Muscle of leg (tissue), 11 donors: ENCODE results near the gene TANGO6. TPM values are rescaled to one million over a fixed set of nuclear protein-coding genes. Genes with fewer than 3 reads are reported as not detected.
A peak's percentile ranks its signal among the peaks of the same experiment; 100 is the strongest.
"Not testable (repeated sequence)": the region's sequence is repeated elsewhere in the genome, so short reads cannot be mapped to it uniquely, and the experiment has no call there.

Experiments used
- DNase-seq: peaks from one replicate; pipeline ENCODE4 v3.0.0; 2013
- H3K27ac ChIP-seq: one replicate; pipeline ENCODE4 v1.5.1; 2013; ENCODE audit warnings: mild to moderate bottlenecking, low read length, control low read depth
- H3K27me3 ChIP-seq: one replicate; pipeline ENCODE4 v1.6.1; 2013; ENCODE audit warnings: low read length; ENCODE audit not compliant: control insufficient read depth, insufficient read depth
- H3K36me3 ChIP-seq: one replicate; pipeline ENCODE4 v1.6.1; 2013; ENCODE audit warnings: low read length; ENCODE audit not compliant: control insufficient read depth, insufficient read depth
- H3K4me1 ChIP-seq: one replicate; pipeline ENCODE4 v1.6.1; 2013; ENCODE audit warnings: low read length; ENCODE audit not compliant: control insufficient read depth, insufficient read depth
- H3K4me3 ChIP-seq: one replicate; pipeline ENCODE4 v1.5.1; 2013; ENCODE audit warnings: low read length, control low read depth
- H3K9me3 ChIP-seq: replicated peaks from 2 replicates; pipeline ENCODE4 v1.6.1; 2013; ENCODE audit warnings: low read depth, low read length; ENCODE audit not compliant: control insufficient read depth
- WGBS: methylation state at CpG from one replicate; pipeline ENCODE4 v1.1.5; 2013; ENCODE audit warnings: missing lambda C conversion rate; ENCODE audit not compliant: insufficient coverage; 5-methylcytosine and 5-hydroxymethylcytosine counted together
- polyA plus RNA-seq, 8 donors: library from polyadenylated mRNA; unstranded; fragments of 120-200 nt; gene quantifications; one replicate each; pipeline versions ENCODE4 v1.2.1 to v1.2.3, GENCODE V29; 2013; ENCODE audit warnings: inconsistent platforms in 1 of 8, low replicate concordance in 1 of 8; ENCODE audit not compliant: insufficient read length in 8 of 8, insufficient read depth in 1 of 8
- total RNA-seq: library from RNA; stranded (reverse); fragments of 120-200 nt; gene quantifications from one replicate; pipeline ENCODE4 v1.2.4, GENCODE V29; 2013

Gene TANGO6
- total and polyA plus RNA-seq, 9 donors: 4.3 to 9.7 (median 5.4) TPM

GRCh38 chr16:69049146-69049545 is 205.8 kb downstream of the TANGO6 start:
- WGBS: 78% methylated on average over 1 of the region's 5 CpGs
- Histone ChIP-seq H3K4me3 (no peak overlapping the region), H3K27ac (no peak overlapping the region), H3K36me3 (no peaks in the 10 kb centered on the region), H3K4me1 (no peaks in the 10 kb centered on the region), H3K9me3 (no peaks in the 10 kb centered on the region), H3K27me3 (no peaks in the 10 kb centered on the region)
- no peak for DNase-seq

DNA sequence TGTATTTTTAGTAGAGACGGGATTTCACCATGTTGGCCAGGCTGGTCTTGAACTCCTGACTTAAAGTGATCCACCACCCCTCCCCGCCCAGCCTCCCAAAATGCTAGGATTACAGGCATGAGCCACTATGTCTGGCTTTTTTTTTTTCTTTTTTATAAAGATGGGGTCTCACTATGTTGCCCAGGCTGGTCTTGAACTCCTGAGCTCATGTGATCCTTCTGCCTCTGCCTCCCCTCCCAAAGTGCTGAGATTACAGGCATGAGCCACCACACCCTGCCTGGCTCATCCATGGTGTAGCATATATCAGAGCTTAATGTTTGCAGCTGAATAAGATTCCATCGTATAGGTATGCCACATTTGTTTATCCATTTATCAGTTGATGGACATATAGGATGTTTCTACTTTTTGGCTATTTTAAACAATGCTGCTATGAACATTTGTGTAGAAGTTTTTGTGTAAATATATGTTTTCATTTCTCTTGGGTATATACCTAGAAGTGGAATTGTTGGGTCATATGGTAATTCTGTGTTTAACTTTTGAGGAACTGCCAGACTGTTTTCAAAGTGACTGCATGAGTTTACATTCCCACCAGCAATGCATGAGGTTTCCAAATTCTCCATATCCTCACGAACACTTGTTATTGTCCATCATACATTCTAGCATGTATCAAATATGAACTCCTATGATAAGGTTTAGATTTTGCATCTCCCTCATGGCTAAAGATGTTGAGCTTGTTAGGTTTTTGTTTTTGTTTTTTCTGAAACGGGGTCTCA is 206.5 kb downstream of the TANGO6 start:
- Histone ChIP-seq H3K36me3 (no peaks in the 10 kb centered on the region), H3K27me3 (no peaks in the 10 kb centered on the region), H3K9me3 (no peaks in the 10 kb centered on the region), H3K4me1 (no peaks in the 10 kb centered on the region), H3K27ac (no peak overlapping the region), H3K4me3 (no peak overlapping the region)
- no CpG with 5 or more reads among the region's 5 CpGs for WGBS
- no peak for DNase-seq

DNA sequence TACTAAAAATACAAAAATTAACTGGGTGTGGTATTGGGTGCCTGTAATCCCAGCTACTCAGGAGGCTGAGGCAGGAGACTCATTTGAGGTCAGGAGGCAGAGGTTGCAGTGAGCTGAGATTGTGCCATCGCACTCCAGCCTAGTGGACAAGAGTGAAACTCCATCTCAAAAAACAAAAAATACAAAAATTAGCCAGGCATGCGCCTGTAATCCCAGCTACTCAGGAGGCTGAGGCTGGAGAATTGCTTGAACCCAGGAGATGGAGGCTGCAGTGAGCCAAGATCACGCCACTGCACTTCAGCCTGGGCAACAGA is 208.1 kb downstream of the TANGO6 start:
- not testable (repeated sequence) for H3K27ac ChIP-seq, H3K9me3 ChIP-seq, H3K4me1 ChIP-seq, H3K36me3 ChIP-seq, H3K4me3 ChIP-seq, DNase-seq, H3K27me3 ChIP-seq
- WGBS: no CpG with 5 or more reads among the region's 3 CpGs

GRCh38 chr16:69055008-69055407 is 211.7 kb downstream of the TANGO6 start:
- WGBS: no CpG with 5 or more reads among the region's 3 CpGs
- Histone ChIP-seq H3K27ac (no peak overlapping the region), H3K4me3 (no peak overlapping the region), H3K27me3 (no peaks in the 10 kb centered on the region), H3K36me3 (no peaks in the 10 kb centered on the region), H3K4me1 (no peaks in the 10 kb centered on the region), H3K9me3 (no peaks in the 10 kb centered on the region)
- no peak for DNase-seq

- DNase-seq: no peak
- H3K36me3 ChIP-seq: no peaks in the 10 kb centered on the region
- WGBS: no CpG with 5 or more reads among the region's 1 CpG
- no peaks in the 10 kb centered on the region for H3K9me3 ChIP-seq
- H3K4me1 ChIP-seq: no peaks in the 10 kb centered on the region
- H3K27ac ChIP-seq: no peak overlapping the region
- H3K27me3 ChIP-seq: no peaks in the 10 kb centered on the region
- no peak overlapping the region for H3K4me3 ChIP-seq
Observed at GRCh38 chr16:69055980-69056379, 212.6 kb downstream of the TANGO6 start.

GRCh38 chr16:69056421-69056820 is 213.1 kb downstream of the TANGO6 start:
- no peak for DNase-seq
- H3K9me3 ChIP-seq: no peaks in the 10 kb centered on the region
- no peak overlapping the region for H3K27ac ChIP-seq
- no peaks in the 10 kb centered on the region for H3K4me1 ChIP-seq
- no CpG with 5 or more reads among the region's 3 CpGs for WGBS
- H3K27me3 ChIP-seq: no peaks in the 10 kb centered on the region
- H3K36me3 ChIP-seq: no peaks in the 10 kb centered on the region
- H3K4me3 ChIP-seq: no peak overlapping the region

DNA sequence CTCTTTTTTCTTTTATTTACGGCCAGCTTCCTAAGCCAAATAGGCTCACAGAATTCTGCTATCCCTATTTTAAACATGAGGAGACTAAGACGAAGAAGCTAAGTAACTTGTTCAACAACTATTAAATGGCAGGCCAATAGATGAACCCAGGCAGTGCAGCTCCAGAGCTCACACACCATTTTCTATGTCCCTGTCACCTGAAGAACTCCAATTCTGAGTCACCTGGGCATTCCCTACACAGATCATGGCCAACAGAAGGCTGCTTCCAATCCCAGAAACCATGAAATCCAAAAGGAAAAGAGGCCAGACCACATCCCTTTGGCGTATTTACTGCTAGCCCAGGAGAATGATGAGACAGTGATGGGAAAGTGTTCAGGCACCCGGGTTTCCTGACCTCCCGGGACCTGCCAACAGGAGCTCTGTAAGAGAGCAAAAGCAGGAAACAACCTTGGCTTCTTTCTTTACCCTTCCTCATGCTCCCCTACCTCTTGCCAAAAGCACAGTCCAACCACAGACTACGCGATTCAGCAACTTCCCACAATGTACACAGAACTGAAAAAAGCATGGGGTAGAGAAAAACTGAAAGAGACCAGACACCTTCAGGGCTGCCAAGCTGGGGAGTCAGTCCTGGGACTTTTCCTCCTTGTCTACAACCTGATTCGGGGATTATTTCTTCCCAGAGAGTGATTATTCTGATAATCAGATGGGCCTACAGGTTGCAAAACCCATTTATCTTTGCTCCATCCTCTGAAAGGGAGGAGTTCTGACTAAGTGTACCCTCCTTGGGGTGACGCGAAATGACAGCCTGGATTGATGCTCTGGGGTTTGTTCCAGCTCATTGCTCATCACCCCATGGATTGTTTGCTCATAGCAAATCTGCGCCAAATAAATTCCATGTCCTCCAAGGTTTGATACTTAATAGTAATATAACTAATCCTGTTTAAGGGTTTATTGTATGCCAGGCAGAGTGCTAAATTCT is 214.4 kb downstream of the TANGO6 start:
- no peak overlapping the region for H3K4me3 ChIP-seq
- 8% methylated on average over 2 of the region's 11 CpGs for WGBS
- H3K9me3 ChIP-seq: no peaks in the 10 kb centered on the region
- no peak overlapping the region for H3K27ac ChIP-seq
- H3K36me3 ChIP-seq: no peaks in the 10 kb centered on the region
- no peaks in the 10 kb centered on the region for H3K4me1 ChIP-seq
- no peaks in the 10 kb centered on the region for H3K27me3 ChIP-seq
- DNase-seq: peak; percentile 30

- H3K27ac ChIP-seq, H3K9me3 ChIP-seq, H3K4me1 ChIP-seq, DNase-seq, H3K4me3 ChIP-seq, H3K36me3 ChIP-seq, H3K27me3 ChIP-seq: not testable (repeated sequence)
- WGBS: 94% methylated on average over 3 of the region's 8 CpGs
Observed at GRCh38 chr16:69063491-69063890, 220.2 kb downstream of the TANGO6 start.

DNA sequence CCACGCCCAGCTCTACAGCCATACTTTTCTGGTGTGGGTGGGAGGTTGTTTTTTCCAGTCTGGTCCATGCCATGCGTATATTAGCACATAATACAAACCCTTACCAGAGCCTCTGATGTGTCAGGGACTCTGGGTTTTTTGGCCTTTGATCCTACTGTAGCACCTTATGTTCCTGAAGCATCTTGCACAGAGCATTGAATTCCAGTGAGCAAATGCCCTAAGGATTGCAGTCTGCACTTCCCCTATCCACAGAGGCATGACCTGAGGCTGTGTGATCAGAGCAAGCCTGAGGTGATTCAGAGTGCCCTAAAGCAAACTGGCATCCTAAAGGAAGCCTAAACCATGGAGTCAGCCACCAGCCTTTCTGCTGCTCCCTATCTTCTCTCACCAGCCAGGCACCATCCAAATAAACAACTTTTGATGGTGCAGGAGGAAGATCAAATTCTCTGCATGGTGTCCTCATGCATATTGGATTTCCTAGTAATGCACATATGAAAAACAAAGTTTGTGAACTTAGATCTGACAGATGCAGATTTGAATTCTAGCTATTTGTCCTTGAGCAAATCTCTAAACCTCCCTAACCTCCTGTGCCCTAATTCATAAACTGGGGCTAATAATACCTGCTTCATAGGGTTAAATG is 220.9 kb downstream of the TANGO6 start:
- no CpG with 5 or more reads among the region's 2 CpGs for WGBS
- no peaks in the 10 kb centered on the region for H3K27me3 ChIP-seq
- no peak overlapping the region for H3K4me3 ChIP-seq
- no peaks in the 10 kb centered on the region for H3K36me3 ChIP-seq
- DNase-seq: no peak
- H3K4me1 ChIP-seq: peaks cover 4% of the 10 kb centered on the region
- no peaks in the 10 kb centered on the region for H3K9me3 ChIP-seq
- H3K27ac ChIP-seq: no peak overlapping the region

- DNase-seq: no peak
- Histone ChIP-seq H3K36me3 (no peaks in the 10 kb centered on the region), H3K9me3 (no peaks in the 10 kb centered on the region), H3K4me1 (peaks cover 4% of the 10 kb centered on the region), H3K27ac (no peak overlapping the region), H3K27me3 (no peaks in the 10 kb centered on the region), H3K4me3 (no peak overlapping the region)
- WGBS: 48% methylated on average over 3 of the region's 6 CpGs
Observed at GRCh38 chr16:69064764-69065313, 221.5 kb downstream of the TANGO6 start.
